HCT116 (cell line): ENCODE results near the gene CCL23. TPM values are rescaled to one million over a fixed set of nuclear protein-coding genes. Genes with fewer than 3 reads are reported as not detected.

ENCODE experiments used
- ATAC-seq: fragments of 200-7000 bp; cut with Tn5 transposase; 2 replicates; pipeline ENCODE4 v1.9.1; 2020; ENCODE audit warnings: mild to moderate bottlenecking, moderate library complexity
- BruUV-seq: library from RNA; stranded (reverse); fragments of 400-500 nt; replicated peaks from 2 replicates; lab custom pipeline; 2021; lab: Mats Ljungman, UMichigan
- CTCF ChIA-PET: fragments of 300-600 bp; sonication (Branson Sonifier 250); formaldehyde crosslinking; loops from one replicate; lab custom pipeline; 2021; ENCODE audit warnings: antibody characterized with exemption; lab: Charles Lee
- POLR2A ChIA-PET: fragments of 300-600, 350-600 bp; sonication (Branson Sonifier 250); formaldehyde crosslinking; loops from one replicate; lab custom pipeline; 2021; ENCODE audit warnings: antibody characterized with exemption; lab: Charles Lee
- RAD21 ChIA-PET, 2 experiments: fragments of 300-600 bp; sonication (Branson Sonifier 250); formaldehyde crosslinking; loops; one replicate each; lab custom pipeline; 2023; ENCODE audit warnings: low total read pairs in 2 of 2; ENCODE audit not compliant: uncharacterized antibody in 2 of 2, unreplicated experiment in 2 of 2, low non-redundant PET in 1 of 2; lab: Charles Lee
- DNase-seq: peaks from one replicate; pipeline ENCODE4 v3.0.0-alpha.2; 2010; ENCODE audit warnings: low read depth, low spot score
- H2AFZ ChIP-seq: fragments of 200-600 bp; shearing (Covaris generic), sonication (generic); 2 replicates; pipeline ENCODE4 v1.6.1; 2017; ENCODE audit warnings: low read depth, mixed run types, mixed read lengths, antibody characterized with exemption, low read length; ENCODE audit not compliant: poor library complexity, severe bottlenecking
- H3K27ac ChIP-seq: 2 replicates; pipeline ENCODE4 v1.5.1; 2012; ENCODE audit warnings: low read depth, low read length
- H3K27me3 ChIP-seq: fragments of 200-600 bp; sonication (generic); 2 replicates; pipeline ENCODE4 v1.6.1; 2016; ENCODE audit warnings: mixed run types, low read length, mixed read lengths; ENCODE audit not compliant: insufficient read depth
- H3K36me3 ChIP-seq, 2 experiments: fragments of 200-500 bp in 1 of 2; fragments of 200-600 bp in 1 of 2; sonication (Bioruptor generic) in 1 of 2; sonication (generic) in 1 of 2; 2 replicates each; pipeline versions ENCODE4 v1.5.1 to v1.6.1; 2014 to 2016; ENCODE audit warnings: low read length in 2 of 2, inconsistent platforms in 1 of 2, mixed read lengths in 1 of 2, mixed run types in 1 of 2; ENCODE audit not compliant: insufficient read depth in 2 of 2, control insufficient read depth in 1 of 2
- H3K4me1 ChIP-seq, 2 experiments: fragments of 200-600 bp in 1 of 2; sonication (generic) in 1 of 2; 2 replicates each; pipeline versions ENCODE4 v1.5.1 to v1.6.1; 2012 to 2017; ENCODE audit warnings: low read length in 2 of 2, inconsistent platforms in 1 of 2, mild to moderate bottlenecking in 1 of 2, mixed read lengths in 1 of 2, mixed run types in 1 of 2, moderate library complexity in 1 of 2; ENCODE audit not compliant: insufficient read depth in 2 of 2, control insufficient read depth in 1 of 2
- H3K4me2 ChIP-seq: fragments of 200-600 bp; sonication (generic); 2 replicates; pipeline ENCODE4 v1.6.1; 2017; ENCODE audit warnings: mixed run types, low read length, mixed read lengths
- H3K4me3 ChIP-seq, 2 experiments: fragments of 200-600 bp in 1 of 2; sonication (generic) in 1 of 2; replicated peaks in 1 of 2; 2 replicates each; pipeline ENCODE4 v1.5.1; 2011 to 2016; ENCODE audit warnings: low read length in 2 of 2, control low read depth in 1 of 2, low read depth in 1 of 2, mild to moderate bottlenecking in 1 of 2, mixed read lengths in 1 of 2, mixed run types in 1 of 2
- H3K79me2 ChIP-seq: fragments of 200-600 bp; sonication (generic); 2 replicates; pipeline ENCODE4 v1.6.1; 2017; ENCODE audit warnings: mild to moderate bottlenecking, mixed run types, low read length, moderate library complexity, mixed read lengths; ENCODE audit not compliant: insufficient read depth
- H3K9ac ChIP-seq: fragments of 200-600 bp; sonication (generic); 2 replicates; pipeline ENCODE4 v1.6.1; 2016; ENCODE audit warnings: low read length, mixed read lengths
- H3K9me2 ChIP-seq: fragments of 200-600 bp; sonication (generic), shearing (Covaris generic); 2 replicates; pipeline ENCODE4 v1.6.1; 2017; ENCODE audit warnings: mixed run types, mild to moderate bottlenecking, moderate library complexity; ENCODE audit not compliant: insufficient read depth
- H3K9me3 ChIP-seq, 2 experiments: fragments of 200-500 bp in 1 of 2; fragments of 200-600 bp in 1 of 2; sonication (Bioruptor generic) in 1 of 2; sonication (generic) in 1 of 2; 2 replicates each; pipeline ENCODE4 v1.6.1; 2014 to 2017; ENCODE audit warnings: low read length in 2 of 2, mixed read lengths in 2 of 2, inconsistent platforms in 1 of 2, low read depth in 1 of 2, mild to moderate bottlenecking in 1 of 2, mixed run types in 1 of 2, moderate library complexity in 1 of 2; ENCODE audit not compliant: control insufficient read depth in 1 of 2, insufficient read depth in 1 of 2
- H4K20me1 ChIP-seq: fragments of 200-600 bp; sonication (generic), shearing (Covaris generic); 2 replicates; pipeline ENCODE4 v1.6.1; 2017; ENCODE audit warnings: mixed run types, mild to moderate bottlenecking, moderate library complexity; ENCODE audit not compliant: insufficient read depth
- CEBPB ChIP-seq: IDR thresholded peaks from 2 replicates; pipeline ENCODE4 v1.6.1; 2012; ENCODE audit warnings: low read depth
- ELF1 ChIP-seq: IDR thresholded peaks from 2 replicates; pipeline ENCODE4 v1.6.1; 2012; ENCODE audit warnings: low read depth, borderline replicate concordance
- EZH2 ChIP-seq: fragments of 200-600 bp; sonication (generic); IDR thresholded peaks from 2 replicates; pipeline ENCODE4 v1.6.1; 2017; ENCODE audit warnings: antibody characterized with exemption, mixed run types
- FOSL1 ChIP-seq: IDR thresholded peaks from 2 replicates; pipeline ENCODE4 v1.6.1; 2012; ENCODE audit warnings: low read depth
- RAD21 ChIP-seq: IDR thresholded peaks from 2 replicates; pipeline ENCODE4 v1.6.1; 2012; ENCODE audit warnings: low read depth, mild to moderate bottlenecking
- REST ChIP-seq: IDR thresholded peaks from 2 replicates; pipeline ENCODE4 v1.6.1; 2012; ENCODE audit warnings: low read depth
- SIN3A ChIP-seq: IDR thresholded peaks from 2 replicates; pipeline ENCODE4 v1.6.1; 2012; ENCODE audit warnings: low read depth
- SRF ChIP-seq: IDR thresholded peaks from 2 replicates; pipeline ENCODE4 v1.6.1; 2012; ENCODE audit warnings: low read depth
- TCF7L2 ChIP-seq: IDR thresholded peaks from 2 replicates; pipeline ENCODE4 v1.7.0; 2011; ENCODE audit warnings: borderline replicate concordance, inconsistent platforms; ENCODE audit not compliant: insufficient read depth, insufficient read length; ENCODE audit errors: extremely low read depth
- YY1 ChIP-seq: IDR thresholded peaks from 2 replicates; pipeline ENCODE4 v1.6.1; 2011; ENCODE audit warnings: low read length, low read depth, moderate library complexity, mild to moderate bottlenecking; ENCODE audit not compliant: insufficient replicate concordance; ENCODE audit errors: extremely low read depth
- ZFX ChIP-seq: fragments of 450-650 bp; IDR thresholded peaks from 2 replicates; pipeline ENCODE4 v1.6.1; 2017
- ZNF274 ChIP-seq: fragments of 200-500 bp; sonication (Bioruptor generic); IDR thresholded peaks from 2 replicates; pipeline ENCODE4 v1.6.1; 2014; ENCODE audit warnings: mild to moderate bottlenecking, low read depth, low read length, inconsistent platforms
- intact Hi-C: fragments of 100-400 bp; cut with micrococcal nuclease; formaldehyde crosslinking; loops from 2 replicates; pipeline ENCODE4 v1.10.0; 2022
- total RNA-seq: library from RNA; stranded (reverse); gene quantifications from one replicate; pipeline ENCODE4 v1.2.1, GENCODE V29; 2021; ENCODE audit not compliant: unreplicated experiment
- TF ChIP-seq, protein P1 (sequence below): IDR thresholded peaks from 2 replicates; pipeline ENCODE4 v1.6.1; 2012
- TF ChIP-seq, protein P2 (sequence below), 3 experiments: fragments of 200-600 bp in 1 of 3; sonication (generic) in 1 of 3; IDR thresholded peaks in 2 of 3; conservative IDR thresholded peaks in 1 of 3; 2 replicates each; pipeline ENCODE4 v1.5.1; 2012 to 2017; ENCODE audit warnings: low read depth in 2 of 3, low read length in 2 of 3, antibody characterized with exemption in 1 of 3, borderline replicate concordance in 1 of 3, control low read depth in 1 of 3, mild to moderate bottlenecking in 1 of 3, mixed read lengths in 1 of 3, mixed run types in 1 of 3, moderate library complexity in 1 of 3; ENCODE audit not compliant: insufficient read depth in 1 of 3

CCL23 gene
- total RNA-seq, 1 experiment from 2014 or later, result not detected

DNA sequence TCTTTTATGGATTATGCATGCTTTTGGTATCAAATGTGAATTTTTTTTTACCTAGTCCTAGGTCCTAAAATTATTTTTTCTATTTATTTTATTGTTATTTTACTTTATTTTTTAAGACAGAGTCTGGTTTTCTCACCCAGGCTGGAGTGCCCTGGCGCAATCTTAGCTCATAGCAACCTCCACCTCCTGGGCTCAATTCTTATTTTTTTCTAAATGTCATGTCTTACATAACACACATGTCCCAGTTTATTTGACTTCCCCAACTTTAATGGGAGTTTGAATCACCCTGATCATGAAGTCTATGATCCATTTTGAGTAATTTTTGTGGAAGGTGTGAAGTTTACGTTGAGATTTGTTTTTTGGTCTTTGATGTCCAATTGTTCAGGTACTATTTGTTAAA, 43.0 kb upstream of the CCL23 start (continued):
- TF ChIP-seq REST (no peak), YY1 (no peak), RAD21 (no peak), ELF1 (no peak), TCF7L2 (no peak), EZH2 (no peak), FOSL1 (no peak), CEBPB (no peak), SRF (no peak)

- no peaks in the 10 kb centered on the region for H3K9me2 ChIP-seq
- ATAC-seq (no peak), DNase-seq (no peak)
- H3K4me2 ChIP-seq, result no peak overlapping the region
- H3K9ac ChIP-seq, result no peak overlapping the region
- POLR2A ChIA-PET, result no interaction called here
- intact Hi-C loops, result no loop called here
- no peaks in the 10 kb centered on the region for H3K9me3 ChIP-seq
- CTCF ChIA-PET, result no interaction called here
- H3K79me2 ChIP-seq, result no peaks in the 10 kb centered on the region
- no peaks in the 10 kb centered on the region for H4K20me1 ChIP-seq
- no TSS peak for BruUV-seq
- TF ChIP-seq SIN3A (no peak), REST (no peak), ZNF274 (no peak), YY1 (no peak), ZFX (no peak)
- TF ChIP-seq, protein P1, sequence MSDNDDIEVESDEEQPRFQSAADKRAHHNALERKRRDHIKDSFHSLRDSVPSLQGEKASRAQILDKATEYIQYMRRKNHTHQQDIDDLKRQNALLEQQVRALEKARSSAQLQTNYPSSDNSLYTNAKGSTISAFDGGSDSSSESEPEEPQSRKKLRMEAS, result no peak
- TF ChIP-seq, protein P2, sequence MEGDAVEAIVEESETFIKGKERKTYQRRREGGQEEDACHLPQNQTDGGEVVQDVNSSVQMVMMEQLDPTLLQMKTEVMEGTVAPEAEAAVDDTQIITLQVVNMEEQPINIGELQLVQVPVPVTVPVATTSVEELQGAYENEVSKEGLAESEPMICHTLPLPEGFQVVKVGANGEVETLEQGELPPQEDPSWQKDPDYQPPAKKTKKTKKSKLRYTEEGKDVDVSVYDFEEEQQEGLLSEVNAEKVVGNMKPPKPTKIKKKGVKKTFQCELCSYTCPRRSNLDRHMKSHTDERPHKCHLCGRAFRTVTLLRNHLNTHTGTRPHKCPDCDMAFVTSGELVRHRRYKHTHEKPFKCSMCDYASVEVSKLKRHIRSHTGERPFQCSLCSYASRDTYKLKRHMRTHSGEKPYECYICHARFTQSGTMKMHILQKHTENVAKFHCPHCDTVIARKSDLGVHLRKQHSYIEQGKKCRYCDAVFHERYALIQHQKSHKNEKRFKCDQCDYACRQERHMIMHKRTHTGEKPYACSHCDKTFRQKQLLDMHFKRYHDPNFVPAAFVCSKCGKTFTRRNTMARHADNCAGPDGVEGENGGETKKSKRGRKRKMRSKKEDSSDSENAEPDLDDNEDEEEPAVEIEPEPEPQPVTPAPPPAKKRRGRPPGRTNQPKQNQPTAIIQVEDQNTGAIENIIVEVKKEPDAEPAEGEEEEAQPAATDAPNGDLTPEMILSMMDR (IDR thresholded peaks at IDR 0.05 in 2 of 3, conservative IDR thresholded peaks at IDR 0.05 in 1 of 3; ENCODE audit: borderline replicate concordance in 1 of 3, insufficient read depth in 1 of 3, low read depth in 2 of 3, low read length in 2 of 3), result no peak
- RAD21 ChIA-PET, result interaction anchor here in 1 of 2 experiments (0.6 to 0.7 kb wide), 2 partner anchors 10 to 89 kb away, joined by 3 read pairs; no protein-coding TSS in a partner anchor
- no peak overlapping the region for H3K27ac ChIP-seq
- H3K4me1 ChIP-seq, result no peaks in the 10 kb centered on the region
- no peak overlapping the region for H2AFZ ChIP-seq
- H3K36me3 ChIP-seq, result no peaks in the 10 kb centered on the region
- H3K27me3 ChIP-seq, result 0 out of 2 replicates have a peak, but pooled peaks cover 3% of the 10 kb centered on the region
- no peak overlapping the region for H3K4me3 ChIP-seq
Measured at GRCh38 chr17:36059406-36059805, 41.6 kb upstream of the CCL23 start.
